B cell (primary cell): ENCODE measurements around the gene PWWP2B.

Source experiments
- CTCF ChIP-seq: fragments of 200-600 bp; IDR thresholded peaks from one replicate; pipeline ENCODE4 v1.8.0; 2022; ENCODE audit warnings: antibody characterized with exemption, mild to moderate bottlenecking
- EZH2 ChIP-seq: IDR thresholded peaks from 2 replicates; pipeline ENCODE4 v1.6.1; 2012; ENCODE audit warnings: borderline replicate concordance, low read depth, mild to moderate bottlenecking, moderate library complexity, low read length; ENCODE audit not compliant: insufficient read depth, poor library complexity, severe bottlenecking

GRCh38 chr10:132365102-132365501 lies 31.9 kb upstream of the PWWP2B start:
- TF ChIP-seq CTCF (no peak), EZH2 (no peak)
